Stimulated activated CD4-positive, alpha-beta T cell treated with anti-CD3 and anti-CD28 coated beads, Interleukin-12 subunit alpha, Interleukin-12 subunit beta, amount 100 ng/mL, for 48 hours (primary cell): ENCODE measurements around the gene LTK.

Source experiments
- DNase-seq, 3 donors: peaks; one replicate each; pipeline ENCODE4 v3.0.0-alpha.2; 2020; ENCODE audit warnings: low read depth in 2 of 3, low spot score in 1 of 3

LTK gene

DNA sequence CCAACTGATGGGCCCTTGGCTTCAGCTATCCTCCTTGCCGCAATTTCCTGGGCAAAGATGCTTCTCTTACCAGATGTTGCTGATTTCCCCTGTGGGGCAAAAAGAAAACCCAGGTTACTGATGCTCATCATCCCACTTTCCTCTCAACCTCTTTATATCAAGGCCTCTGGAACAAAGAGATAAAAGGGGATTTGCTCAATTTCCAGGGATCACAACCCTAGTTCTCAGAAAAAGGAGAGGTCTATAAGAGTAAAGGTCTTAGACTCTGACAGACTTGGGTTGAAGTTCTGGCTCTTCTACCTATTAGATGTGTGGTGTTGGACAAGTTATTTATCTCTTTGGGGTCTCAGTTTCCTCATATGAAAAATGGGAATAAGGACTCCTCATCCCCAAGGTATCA lies 21.9 kb upstream of the LTK start:
- no peak for DNase-seq

- DNase-seq: no peak
These were observed 16.8 kb upstream of the LTK start for GRCh38 chr15:41530363-41530956.

GRCh38 chr15:41523097-41523496 lies 9.5 kb upstream of the LTK start:
- no peak for DNase-seq

GRCh38 chr15:41521614-41522013 lies 8.0 kb upstream of the LTK start:
- DNase-seq: no peak

DNA sequence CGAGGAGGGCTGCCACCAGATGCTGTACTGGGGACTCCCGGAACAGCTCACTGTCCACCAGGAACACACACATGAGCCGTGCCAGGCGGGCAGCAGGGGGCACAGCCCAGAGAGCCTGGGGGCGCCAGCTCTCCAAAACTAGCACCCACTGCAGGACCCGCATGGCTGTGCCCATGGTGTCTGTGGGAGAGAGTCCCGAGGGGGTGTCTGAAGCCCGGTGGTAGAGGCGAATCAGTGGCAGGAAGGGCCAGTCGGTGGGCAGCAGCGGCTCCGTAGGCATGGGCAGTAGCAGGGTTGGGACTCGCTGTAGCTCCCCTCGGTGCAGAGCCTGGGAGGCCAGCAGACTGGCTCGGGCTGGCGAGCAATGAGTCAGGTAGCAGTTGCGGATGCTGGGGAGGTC lies 7.0 kb upstream of the LTK start:
- DNase-seq: no peak

DNA sequence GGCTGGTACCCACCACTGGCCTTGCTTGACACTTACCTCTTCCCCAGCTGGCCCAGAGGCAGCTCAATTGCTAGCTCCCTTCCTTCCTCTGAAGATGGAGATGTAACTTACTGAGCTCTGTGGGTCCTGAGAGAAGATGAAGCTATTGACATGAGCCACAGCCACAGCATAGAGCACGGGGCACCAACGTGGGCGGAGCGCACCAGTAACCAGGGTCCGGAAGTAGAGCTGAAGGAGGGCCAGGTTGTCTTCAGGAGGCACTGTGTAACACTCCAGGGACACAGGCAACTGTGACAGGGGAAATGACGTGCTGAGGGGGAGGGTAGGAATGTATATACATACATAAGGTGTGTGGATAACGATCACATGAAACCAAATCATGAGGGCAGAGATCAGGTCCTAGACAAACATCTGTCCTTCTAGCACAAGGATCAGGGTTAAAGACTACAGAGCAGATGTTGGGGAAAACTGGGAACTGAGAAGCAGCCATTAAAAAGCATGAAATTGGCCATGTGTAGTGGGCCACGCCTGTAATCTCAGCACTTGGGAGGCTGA lies 4.3 kb upstream of the LTK start:
- no peak for DNase-seq

- DNase-seq: no peak
These were observed 604 bp downstream of the LTK start for GRCh38 chr15:41512940-41513505.

DNA sequence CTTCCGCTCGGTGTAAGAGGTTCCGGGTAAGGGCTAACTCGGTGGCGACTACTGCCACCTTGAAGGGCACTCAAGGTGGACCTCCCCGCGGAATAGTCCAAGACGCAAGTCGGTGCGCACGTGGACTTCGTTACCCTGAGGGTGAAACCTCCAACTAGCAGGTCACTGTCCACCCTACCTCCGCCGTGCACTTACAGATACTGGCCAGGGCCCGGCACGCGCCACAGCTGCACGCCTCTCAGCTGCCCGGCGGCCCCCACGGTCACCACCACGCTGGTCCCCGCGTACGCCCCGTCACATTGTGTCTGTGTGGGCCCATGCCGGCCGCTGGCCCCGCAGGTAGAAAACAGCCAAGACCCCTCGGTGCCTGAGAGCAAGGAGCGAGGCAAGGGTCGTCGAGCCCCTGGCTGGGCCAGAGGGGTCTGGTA lies 1.1 kb downstream of the LTK start:
- DNase-seq: no peak

GRCh38 chr15:41511899-41512369 lies 1.7 kb downstream of the LTK start:
- DNase-seq: no peak

DNA sequence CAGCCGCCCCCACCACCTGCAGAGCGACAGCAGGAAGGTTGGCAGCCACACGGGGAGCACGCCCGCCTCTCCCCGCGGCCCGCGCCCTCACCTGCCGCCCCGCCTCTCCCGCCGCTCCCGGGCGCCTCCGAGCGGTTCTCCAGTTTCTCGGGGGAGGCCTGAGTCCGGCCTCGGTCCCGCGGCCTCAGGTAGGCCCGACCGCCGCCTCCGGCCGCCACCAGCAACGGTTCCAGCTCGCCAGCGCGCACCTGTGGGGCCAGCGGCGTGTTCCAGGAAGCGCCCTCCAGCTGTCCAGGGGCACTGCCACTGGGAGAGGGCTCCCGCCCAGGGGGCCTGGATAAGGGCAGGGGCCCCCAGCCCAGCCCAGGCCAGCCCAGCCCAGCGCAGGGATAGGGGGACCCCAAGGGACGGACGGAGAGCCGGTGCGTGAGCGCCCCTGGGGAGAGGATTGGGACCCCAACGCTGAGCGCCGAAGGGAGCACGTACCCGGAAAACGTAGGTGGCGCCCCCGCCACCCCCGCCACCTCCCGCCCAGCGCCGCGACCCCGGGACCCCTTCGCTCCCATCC lies 2.2 kb downstream of the LTK start:
- DNase-seq: no peak

GRCh38 chr15:41510728-41511127 lies 2.9 kb downstream of the LTK start:
- no peak for DNase-seq

DNA sequence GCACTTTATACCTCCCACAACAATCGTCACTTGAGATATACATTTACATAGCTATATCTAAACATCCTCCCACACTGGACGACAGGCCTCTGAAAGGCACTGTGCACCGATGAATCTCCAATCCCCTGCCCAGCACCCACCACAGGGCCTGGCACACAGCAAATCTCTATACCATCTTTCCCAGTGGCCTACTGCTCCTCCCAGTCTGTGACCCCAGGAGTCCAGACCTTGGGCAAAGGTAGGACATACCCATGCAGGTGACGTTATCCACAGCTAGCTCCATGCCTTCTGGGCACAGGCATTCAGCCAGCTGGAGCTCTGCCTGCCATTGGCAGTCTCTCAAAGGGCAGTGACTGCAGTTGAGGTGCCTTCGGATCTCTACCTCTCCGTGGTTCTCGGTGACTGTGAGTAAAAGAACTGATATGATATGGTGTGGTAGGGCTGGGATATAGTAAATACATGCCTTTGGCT lies 5.8 kb downstream of the LTK start:
- DNase-seq: no peak

DNA sequence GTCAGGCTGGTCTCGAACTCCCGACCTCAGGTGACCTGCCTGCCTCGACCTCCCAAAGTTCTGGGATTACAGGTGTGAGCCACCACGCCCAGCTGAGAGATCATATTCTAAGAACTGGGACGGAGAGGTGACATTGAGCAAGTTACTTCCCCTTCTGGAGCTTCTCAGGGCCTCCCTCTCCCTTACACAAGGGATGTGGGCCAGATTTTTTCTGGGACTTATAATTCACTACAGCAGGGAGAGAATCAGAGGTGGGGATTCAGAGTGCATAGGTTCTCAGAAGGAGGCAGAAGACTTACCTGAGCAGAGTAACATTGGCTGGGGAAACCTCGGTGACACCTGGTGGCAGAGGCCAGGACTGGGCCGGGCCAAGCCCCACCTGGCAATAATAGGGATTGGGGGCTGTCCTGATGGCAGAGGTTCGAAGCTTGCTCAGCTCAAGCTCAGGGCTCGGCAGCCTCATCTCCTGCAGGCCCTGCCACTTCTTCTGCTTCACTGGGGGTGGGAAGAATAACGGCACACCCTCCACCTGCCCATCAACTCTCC lies 6.8 kb downstream of the LTK start:
- no peak for DNase-seq

GRCh38 chr15:41505776-41506175 lies 7.9 kb downstream of the LTK start:
- no peak for DNase-seq

- no peak for DNase-seq
These were observed 8.7 kb downstream of the LTK start for GRCh38 chr15:41504751-41505492.

- no peak for DNase-seq
These were observed 10.0 kb downstream of the LTK start for GRCh38 chr15:41503669-41504010.

GRCh38 chr15:41502795-41503668 lies 10.6 kb downstream of the LTK start:
- no peak for DNase-seq

DNA sequence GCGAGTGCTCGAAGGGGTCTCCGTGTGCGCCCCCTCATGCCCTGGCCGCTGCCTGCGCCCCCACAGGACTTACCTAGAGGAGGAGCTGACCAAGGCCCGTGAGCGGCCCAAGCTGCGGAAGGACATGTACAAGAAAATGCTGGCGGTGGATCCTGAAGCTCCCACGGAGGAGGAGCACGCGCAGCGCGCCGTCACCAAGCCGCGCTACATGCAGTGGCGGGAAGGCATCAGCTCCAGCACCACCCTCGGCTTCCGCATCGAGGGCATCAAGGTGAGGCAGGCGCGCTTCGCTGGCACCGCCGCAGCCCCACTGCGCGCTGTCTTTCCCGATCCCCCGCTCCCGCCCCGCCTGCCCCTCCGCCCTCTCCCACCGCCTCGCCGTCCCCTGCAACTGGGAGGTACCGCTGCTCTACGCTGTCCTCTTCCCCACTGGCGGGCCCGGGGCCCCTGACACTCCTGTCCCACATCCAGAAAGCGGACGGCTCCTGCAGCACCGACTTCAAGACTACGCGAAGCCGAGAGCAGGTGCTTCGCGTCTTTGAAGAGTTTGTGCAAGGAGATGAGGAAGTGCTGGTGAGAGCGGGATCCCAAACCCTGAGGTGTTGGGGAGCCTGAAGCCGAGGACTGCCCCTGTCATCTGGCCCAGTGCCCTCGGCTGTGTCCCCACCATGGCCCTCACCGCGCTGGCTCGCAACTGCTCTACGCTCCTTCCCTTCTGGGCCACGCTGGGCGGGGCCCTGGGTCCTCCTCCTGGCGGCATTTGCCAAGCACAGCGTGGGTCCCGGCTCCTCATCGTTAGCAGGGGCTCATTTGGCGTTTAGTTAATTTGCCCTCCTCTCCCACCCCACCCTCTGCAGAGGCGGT lies 11.5 kb downstream of the LTK start:
- DNase-seq: no peak

- DNase-seq: no peak
These were observed 12.3 kb downstream of the LTK start for GRCh38 chr15:41501191-41501917.
